ENCODE data around the gene GTF2B. TPM values are rescaled to one million over a fixed set of nuclear protein-coding genes. Genes with fewer than 3 reads are reported as not detected.
"Not testable (repeated sequence)": the region's sequence is repeated elsewhere in the genome, so short reads cannot be mapped to it uniquely, and the experiment has no call there.

GTF2B gene
- total RNA-seq (ENCODE audit: low replicate concordance), result 27.5 and 31.0 TPM in 2 replicates
- long read RNA-seq, transcript GTF2B-201 (7 exons, 1,351 nt), result major isoform, 220 of 233 reads
- long read RNA-seq, partial matches to known transcripts, result 1 of 233 reads
- long read RNA-seq, other reads (novel, unspliced or antisense), result 12 of 233 reads

- peak within 1 kb of the TSS; percentile 99 for H3K4me3 Mint-ChIP-seq
- H3K36me3 Mint-ChIP-seq, result no peaks in the 10 kb centered on the region
Observed at GRCh38 chr1:88891318-88891950, at the start of gene GTF2B. Gene GTF2B, minus strand, starts transcription at chr1:88891567. Its CDS starts 68 bp downstream, at chr1:88891499.

GRCh38 chr1:88938528-88938927 is 47.2 kb upstream of the GTF2B start:
- H3K27me3 Mint-ChIP-seq; DNase-seq (ENCODE audit: extremely low spot score, unreplicated experiment); H3K4me1 Mint-ChIP-seq (ENCODE audit: unreplicated experiment); H3K27ac Mint-ChIP-seq; H3K9me3 Mint-ChIP-seq; H3K4me3 Mint-ChIP-seq: not testable (repeated sequence)
- H3K36me3 Mint-ChIP-seq, result peaks cover 55% of the 10 kb centered on the region

More at GRCh38 chr1:88891318-88891950, at the start of gene GTF2B:
- Mint-ChIP-seq H3K27me3 (no peaks in the 10 kb centered on the region), H3K27ac (peak within 1 kb of the TSS; percentile 98), H3K9me3 (no peaks in the 10 kb centered on the region), H3K4me1 (ENCODE audit: unreplicated experiment) (peaks cover 18% of the 10 kb centered on the region)
- peak; percentile 25 for TF ChIP-seq CTCF (conservative IDR thresholded peaks at IDR 0.05)
- DNase-seq (ENCODE audit: extremely low spot score, unreplicated experiment), result peak; percentile 84

GRCh38 chr1:88936760-88937342 is 45.5 kb upstream of the GTF2B start:
- Mint-ChIP-seq H3K9me3 (no peaks in the 10 kb centered on the region), H3K27ac (no peak overlapping the region), H3K4me1 (ENCODE audit: unreplicated experiment) (no peaks in the 10 kb centered on the region), H3K27me3 (no peaks in the 10 kb centered on the region), H3K36me3 (peaks cover 54% of the 10 kb centered on the region), H3K4me3 (no peak overlapping the region)
- no peak for TF ChIP-seq CTCF (conservative IDR thresholded peaks at IDR 0.05)
- no peak for DNase-seq (ENCODE audit: extremely low spot score, unreplicated experiment)

- H3K27ac Mint-ChIP-seq, result no peak overlapping the region
- H3K27me3 Mint-ChIP-seq, result no peaks in the 10 kb centered on the region
- H3K4me3 Mint-ChIP-seq, result no peak overlapping the region
- peak; percentile 9 for TF ChIP-seq CTCF (conservative IDR thresholded peaks at IDR 0.05)
- no peaks in the 10 kb centered on the region for H3K4me1 Mint-ChIP-seq (ENCODE audit: unreplicated experiment)
- no peaks in the 10 kb centered on the region for H3K9me3 Mint-ChIP-seq
- DNase-seq (ENCODE audit: extremely low spot score, unreplicated experiment), result no peak
- peaks cover 53% of the 10 kb centered on the region for H3K36me3 Mint-ChIP-seq
Observed at GRCh38 chr1:88936223-88936523, 44.8 kb upstream of the GTF2B start.

GRCh38 chr1:88935522-88936222 is 44.3 kb upstream of the GTF2B start:
- Mint-ChIP-seq H3K4me1 (ENCODE audit: unreplicated experiment) (no peaks in the 10 kb centered on the region), H3K27me3 (no peaks in the 10 kb centered on the region), H3K27ac (no peak overlapping the region), H3K9me3 (no peaks in the 10 kb centered on the region), H3K4me3 (no peak overlapping the region), H3K36me3 (peaks cover 54% of the 10 kb centered on the region)
- peak; percentile 84 for TF ChIP-seq CTCF (conservative IDR thresholded peaks at IDR 0.05)
- DNase-seq (ENCODE audit: extremely low spot score, unreplicated experiment), result no peak

GRCh38 chr1:88930176-88930575 is 38.8 kb upstream of the GTF2B start:
- H3K27me3 Mint-ChIP-seq; H3K9me3 Mint-ChIP-seq; DNase-seq (ENCODE audit: extremely low spot score, unreplicated experiment); H3K27ac Mint-ChIP-seq; H3K4me3 Mint-ChIP-seq; H3K4me1 Mint-ChIP-seq (ENCODE audit: unreplicated experiment): not testable (repeated sequence)
- peaks cover 50% of the 10 kb centered on the region for H3K36me3 Mint-ChIP-seq

All from type B pancreatic cell (in vitro differentiated cells).